Measurements from ENCODE around the gene CHMP1A.
"Not testable (repeated sequence)": the region's sequence is repeated elsewhere in the genome, so short reads cannot be mapped to it uniquely, and the experiment has no call there.

CHMP1A gene

GRCh38 chr16:89658221-89658879 is 842 bp upstream of the CHMP1A start:
- peak; percentile 7 to 45 (median 22) for DNase-seq

- no peak for DNase-seq
Observed at GRCh38 chr16:89656435-89657121, 930 bp downstream of the CHMP1A start.

GRCh38 chr16:89655062-89655643 is 2.4 kb downstream of the CHMP1A start:
- no peak for DNase-seq

GRCh38 chr16:89653656-89654295 is 3.7 kb downstream of the CHMP1A start:
- DNase-seq: no peak

- DNase-seq: no peak
Observed at GRCh38 chr16:89651584-89651983, 5.9 kb downstream of the CHMP1A start.

GRCh38 chr16:89646906-89647305 is 10.6 kb downstream of the CHMP1A start:
- no peak for DNase-seq

- no peak for DNase-seq
Observed at GRCh38 chr16:89646270-89646669, 11.2 kb downstream of the CHMP1A start.

- no peak for DNase-seq
Observed at GRCh38 chr16:89645122-89645521, 12.4 kb downstream of the CHMP1A start.

- no peak for DNase-seq
Observed at GRCh38 chr16:89643769-89644300, 13.7 kb downstream of the CHMP1A start.

GRCh38 chr16:89642574-89642973 is 14.9 kb downstream of the CHMP1A start:
- no peak for DNase-seq

GRCh38 chr16:89641458-89642119 is 15.9 kb downstream of the CHMP1A start:
- no peak for DNase-seq

- DNase-seq: no peak
Observed at GRCh38 chr16:89639385-89639784, 18.1 kb downstream of the CHMP1A start.

- DNase-seq: no peak
Observed at GRCh38 chr16:89638455-89638854, 19.1 kb downstream of the CHMP1A start.

- DNase-seq: no peak
Observed at GRCh38 chr16:89637379-89637778, 20.1 kb downstream of the CHMP1A start.

- DNase-seq: no peak
Observed at GRCh38 chr16:89636663-89637062, 20.8 kb downstream of the CHMP1A start.

- DNase-seq: not testable (repeated sequence)
Observed at GRCh38 chr16:89634463-89635385, 22.8 kb downstream of the CHMP1A start.

- no peak for DNase-seq
Observed at GRCh38 chr16:89633064-89633631, 24.4 kb downstream of the CHMP1A start.

GRCh38 chr16:89629827-89630610 is 27.5 kb downstream of the CHMP1A start:
- DNase-seq: no peak

GRCh38 chr16:89624777-89625761 is 32.4 kb downstream of the CHMP1A start:
- no peak for DNase-seq

Measured in suppressor macrophage (primary cell).